H9 (cell line): ENCODE measurements around the gene PLAU. TPM values are rescaled to one million over a fixed set of nuclear protein-coding genes. Genes with fewer than 3 reads are reported as not detected.

Experiments used
- DNase-seq: peaks from one replicate; pipeline ENCODE4 v3.0.0-alpha.2; 2017
- H2AFZ ChIP-seq: one replicate; pipeline ENCODE4 v1.6.1; 2013; ENCODE audit warnings: mild to moderate bottlenecking, low read length, control low read depth, moderate library complexity
- H2AK5ac ChIP-seq: 2 replicates; pipeline ENCODE4 v1.6.1; 2013; ENCODE audit warnings: low read length, control low read depth, mixed read lengths; ENCODE audit not compliant: insufficient read length
- H2BK120ac ChIP-seq: one replicate; pipeline ENCODE4 v1.6.1; 2013; ENCODE audit warnings: low read depth, mild to moderate bottlenecking, low read length, control low read depth, inconsistent platforms; ENCODE audit not compliant: poor library complexity, severe bottlenecking
- H2BK12ac ChIP-seq: 2 replicates; pipeline ENCODE4 v1.6.1; 2013; ENCODE audit warnings: low read length, control low read depth, mixed read lengths, low read depth; ENCODE audit not compliant: insufficient read length
- H2BK15ac ChIP-seq: 2 replicates; pipeline ENCODE4 v1.6.1; 2013; ENCODE audit warnings: low read depth, low read length, control low read depth
- H2BK20ac ChIP-seq: one replicate; pipeline ENCODE4 v1.6.1; 2013; ENCODE audit warnings: low read depth, mild to moderate bottlenecking, low read length, control low read depth, inconsistent platforms; ENCODE audit not compliant: poor library complexity, severe bottlenecking
- H2BK5ac ChIP-seq: 2 replicates; pipeline ENCODE4 v1.6.1; 2013; ENCODE audit warnings: low read length, control low read depth, mixed read lengths; ENCODE audit not compliant: insufficient read length
- H3K14ac ChIP-seq: 2 replicates; pipeline ENCODE4 v1.6.1; 2013; ENCODE audit warnings: low read length, control low read depth; ENCODE audit not compliant: insufficient read depth
- H3K18ac ChIP-seq: 2 replicates; pipeline ENCODE4 v1.6.1; 2013; ENCODE audit warnings: low read depth, mild to moderate bottlenecking, mixed read lengths, low read length, control low read depth; ENCODE audit not compliant: insufficient read length
- H3K23ac ChIP-seq: 2 replicates; pipeline ENCODE4 v1.6.1; 2013; ENCODE audit warnings: low read length, control low read depth, mixed read lengths, low read depth; ENCODE audit not compliant: insufficient read length
- H3K23me2 ChIP-seq: 2 replicates; pipeline ENCODE4 v1.6.1; 2013; ENCODE audit warnings: low read depth, mild to moderate bottlenecking, mixed read lengths, low read length, control low read depth; ENCODE audit not compliant: insufficient read length, poor library complexity, severe bottlenecking
- H3K27ac ChIP-seq: 2 replicates; pipeline ENCODE4 v1.5.1; 2013; ENCODE audit warnings: low read length, control low read depth, mixed read lengths, low read depth; ENCODE audit not compliant: insufficient read length
- H3K27me3 ChIP-seq: 2 replicates; pipeline ENCODE4 v1.6.1; 2013; ENCODE audit warnings: low read length, control low read depth, inconsistent platforms; ENCODE audit not compliant: insufficient read depth
- H3K4ac ChIP-seq: 2 replicates; pipeline ENCODE4 v1.6.1; 2013; ENCODE audit warnings: low read depth, mild to moderate bottlenecking, control low read depth, inconsistent platforms, low read length, moderate library complexity
- H3K4me1 ChIP-seq: 2 replicates; pipeline ENCODE4 v1.6.1; 2013; ENCODE audit warnings: low read length, control low read depth, inconsistent platforms; ENCODE audit not compliant: insufficient read depth
- H3K4me2 ChIP-seq: 2 replicates; pipeline ENCODE4 v1.6.1; 2013; ENCODE audit warnings: low read length, control low read depth, mixed read lengths; ENCODE audit not compliant: insufficient read length, insufficient read depth
- H3K56ac ChIP-seq: 2 replicates; pipeline ENCODE4 v1.6.1; 2013; ENCODE audit warnings: low read depth, mild to moderate bottlenecking, mixed read lengths, low read length, control low read depth; ENCODE audit not compliant: insufficient read length
- H3K79me1 ChIP-seq: 2 replicates; pipeline ENCODE4 v1.6.1; 2013; ENCODE audit warnings: low read depth, mild to moderate bottlenecking, moderate library complexity, low read length, control low read depth, inconsistent platforms; ENCODE audit not compliant: insufficient read depth, poor library complexity, severe bottlenecking
- H3K79me2 ChIP-seq: 2 replicates; pipeline ENCODE4 v1.6.1; 2013; ENCODE audit warnings: low read length, control low read depth, inconsistent platforms; ENCODE audit not compliant: insufficient read depth
- H3K9ac ChIP-seq: 2 replicates; pipeline ENCODE4 v1.6.1; 2013; ENCODE audit warnings: low read length, control low read depth, mixed read lengths; ENCODE audit not compliant: insufficient read length; ENCODE audit errors: extremely low read depth
- H3K9me3 ChIP-seq: one replicate; pipeline ENCODE4 v1.6.1; 2013; ENCODE audit warnings: low read depth, low read length, inconsistent platforms; ENCODE audit not compliant: control insufficient read depth
- H3T11ph ChIP-seq: one replicate; pipeline ENCODE4 v1.6.1; 2013; ENCODE audit warnings: mild to moderate bottlenecking, low read length, control low read depth, inconsistent platforms
- H4K20me1 ChIP-seq: one replicate; pipeline ENCODE4 v1.6.1; 2013; ENCODE audit not compliant: control insufficient read depth, insufficient read length, insufficient read depth
- H4K5ac ChIP-seq: 2 replicates; pipeline ENCODE4 v1.6.1; 2013; ENCODE audit warnings: low read depth, mild to moderate bottlenecking, mixed read lengths, low read length, control low read depth; ENCODE audit not compliant: insufficient read length
- H4K8ac ChIP-seq: replicated peaks from 2 replicates; pipeline ENCODE4 v1.6.1; 2013; ENCODE audit warnings: low read length, control low read depth, mixed read lengths, low read depth; ENCODE audit not compliant: insufficient read length
- H4K91ac ChIP-seq: 2 replicates; pipeline ENCODE4 v1.6.1; 2013; ENCODE audit warnings: low read depth, mild to moderate bottlenecking, moderate library complexity, mixed read lengths, low read length, control low read depth; ENCODE audit not compliant: insufficient read length
- H3K27ac Mint-ChIP-seq, 3 experiments: 2 replicates in 2 of 3; 3 replicates in 1 of 3; pipeline ENCODE4 v1.8.0; 2020 to 2021; ENCODE audit warnings: mixed read lengths in 3 of 3, mild to moderate bottlenecking in 1 of 3, moderate library complexity in 1 of 3
- H3K27me3 Mint-ChIP-seq: 2 replicates; pipeline ENCODE4 v1.8.0; 2021; ENCODE audit warnings: low read depth, mild to moderate bottlenecking, moderate library complexity, mixed read lengths
- H3K36me3 Mint-ChIP-seq, 3 experiments: 2 replicates in 2 of 3; 3 replicates in 1 of 3; pipeline ENCODE4 v1.8.0; 2020 to 2021; ENCODE audit warnings: low read depth in 3 of 3, mixed read lengths in 3 of 3; ENCODE audit not compliant: insufficient read depth in 1 of 3
- H3K4me1 Mint-ChIP-seq, 2 experiments: 2 replicates each; pipeline ENCODE4 v1.8.0; 2020; ENCODE audit warnings: mixed read lengths in 2 of 2
- H3K4me3 Mint-ChIP-seq, 2 experiments: 2 replicates in 1 of 2; 3 replicates in 1 of 2; pipeline ENCODE4 v1.8.0; 2020 to 2021; ENCODE audit warnings: mild to moderate bottlenecking in 2 of 2, mixed read lengths in 2 of 2, moderate library complexity in 1 of 2
- H3K9me3 Mint-ChIP-seq, 2 experiments: 2 replicates in 1 of 2; 3 replicates in 1 of 2; pipeline ENCODE4 v1.8.0; 2020; ENCODE audit warnings: mild to moderate bottlenecking in 2 of 2, mixed read lengths in 2 of 2, moderate library complexity in 1 of 2
- WGBS: extraction: QIAGEN DNeasy Blood & Tissue Kit; methylation state at CpG from one replicate; pipeline ENCODE4 v1.1.7; 2013; ENCODE audit warnings: missing lambda C conversion rate, low lambda C conversion rate, mixed read lengths; ENCODE audit not compliant: insufficient read length; ENCODE audit errors: extremely low coverage; 5-methylcytosine and 5-hydroxymethylcytosine counted together
- total RNA-seq: library from RNA; stranded (reverse); gene quantifications from 2 replicates; pipeline ENCODE4 v1.2.1, GENCODE V29; 2021
- TF ChIP-seq, protein P1 (sequence below): fragments of 200-600 bp; sonication (generic); conservative IDR thresholded peaks from 3 replicates; pipeline ENCODE4 v1.8.0; 2021; ENCODE audit warnings: antibody characterized with exemption, mild to moderate bottlenecking

The PLAU gene
- total RNA-seq, 1 experiment from 2014 or later = 15.0 TPM

GRCh38 chr10:73871295-73872189 is 39.4 kb upstream of the PLAU start:
- Histone ChIP-seq H3K4me2 (no peak overlapping the region), H2BK5ac (no peak overlapping the region), H3K79me1 (no peaks in the 10 kb centered on the region), H2AFZ (no peak overlapping the region), H3K23ac (no peak overlapping the region), H2AK5ac (no peak overlapping the region), H2BK12ac (no peak overlapping the region), H3K4ac (no peak overlapping the region), H3T11ph (no peak overlapping the region), H3K23me2 (peaks cover 3% of the 10 kb centered on the region), H4K91ac (no peak overlapping the region), H2BK120ac (no peak overlapping the region), H2BK20ac (no peak overlapping the region), H3K56ac (no peak overlapping the region), H3K4me1 (peaks cover 2% of the 10 kb centered on the region; the same call in 1 of the 2 replicates), H3K9me3 (no peaks in the 10 kb centered on the region), H3K18ac (no peak overlapping the region), H2BK15ac (no peak overlapping the region), H3K27ac (no peak overlapping the region), H3K27me3 (no peaks in the 10 kb centered on the region), H4K8ac (no peak overlapping the region), H3K79me2 (no peaks in the 10 kb centered on the region; the same call in 1 of the 2 replicates), H4K20me1 (peaks cover 2% of the 10 kb centered on the region), H3K9ac (no peak overlapping the region), H4K5ac (no peak overlapping the region), H3K14ac (no peak overlapping the region)
- Mint-ChIP-seq H3K27ac (peak overlapping the region in 1 of 3 experiments; percentile 43; a peak in 2 of 7 replicates), H3K36me3 (peaks cover 18 to 46% (median 19%) of the 10 kb centered on the region in 3 experiments; a peak in 6 of 7 replicates), H3K9me3 (no peaks in the 10 kb centered on the region), H3K27me3 (peaks cover 6% of the 10 kb centered on the region; the same call in 1 of the 2 replicates), H3K4me3 (peak overlapping the region in 1 of 2 experiments; percentile 84; a peak in 2 of 5 replicates), H3K4me1 (peaks cover 27 to 36% of the 10 kb centered on the region in 2 experiments)
- DNase-seq = no peak
- no CpG with 5 or more reads among the region's 8 CpGs for WGBS
- TF ChIP-seq, protein P1, sequence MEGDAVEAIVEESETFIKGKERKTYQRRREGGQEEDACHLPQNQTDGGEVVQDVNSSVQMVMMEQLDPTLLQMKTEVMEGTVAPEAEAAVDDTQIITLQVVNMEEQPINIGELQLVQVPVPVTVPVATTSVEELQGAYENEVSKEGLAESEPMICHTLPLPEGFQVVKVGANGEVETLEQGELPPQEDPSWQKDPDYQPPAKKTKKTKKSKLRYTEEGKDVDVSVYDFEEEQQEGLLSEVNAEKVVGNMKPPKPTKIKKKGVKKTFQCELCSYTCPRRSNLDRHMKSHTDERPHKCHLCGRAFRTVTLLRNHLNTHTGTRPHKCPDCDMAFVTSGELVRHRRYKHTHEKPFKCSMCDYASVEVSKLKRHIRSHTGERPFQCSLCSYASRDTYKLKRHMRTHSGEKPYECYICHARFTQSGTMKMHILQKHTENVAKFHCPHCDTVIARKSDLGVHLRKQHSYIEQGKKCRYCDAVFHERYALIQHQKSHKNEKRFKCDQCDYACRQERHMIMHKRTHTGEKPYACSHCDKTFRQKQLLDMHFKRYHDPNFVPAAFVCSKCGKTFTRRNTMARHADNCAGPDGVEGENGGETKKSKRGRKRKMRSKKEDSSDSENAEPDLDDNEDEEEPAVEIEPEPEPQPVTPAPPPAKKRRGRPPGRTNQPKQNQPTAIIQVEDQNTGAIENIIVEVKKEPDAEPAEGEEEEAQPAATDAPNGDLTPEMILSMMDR = no peak
